Renal cortical epithelial cell (primary cell): ENCODE results near the gene HOXA2. TPM values are rescaled to one million over a fixed set of nuclear protein-coding genes. Genes with fewer than 3 reads are reported as not detected.

Experiments
- DNase-seq: peaks from one replicate; pipeline ENCODE4 v3.0.0-alpha.2; 2011; ENCODE audit warnings: low read depth
- total RNA-seq: library from RNA; depleted of rRNA; stranded (reverse); fragments of >200 nt; gene quantifications from 2 replicates; pipeline ENCODE4 v1.2.3, GENCODE V29; 2014

Gene HOXA2
- total RNA-seq, 1 donor from 2014 or later = 1.9 TPM

GRCh38 chr7:27111751-27112277 is 9.3 kb upstream of the HOXA2 start:
- DNase-seq = no peak

GRCh38 chr7:27111042-27111750 is 8.7 kb upstream of the HOXA2 start:
- DNase-seq = peak; percentile 92

- DNase-seq = peak; percentile 91
Observed at GRCh38 chr7:27110186-27111031, 7.9 kb upstream of the HOXA2 start.

- no peak for DNase-seq
Observed at GRCh38 chr7:27109466-27110185, 7.1 kb upstream of the HOXA2 start.

- DNase-seq = peak; percentile 73
Observed at GRCh38 chr7:27108390-27109127, 6.1 kb upstream of the HOXA2 start.

- DNase-seq = no peak
Observed at GRCh38 chr7:27107391-27108381, 5.2 kb upstream of the HOXA2 start.

GRCh38 chr7:27106901-27107240 is 4.4 kb upstream of the HOXA2 start:
- no peak for DNase-seq

- DNase-seq = no peak
Observed at GRCh38 chr7:27106181-27106900, 3.9 kb upstream of the HOXA2 start.

- no peak for DNase-seq
Observed at GRCh38 chr7:27105301-27106031, 3.0 kb upstream of the HOXA2 start.

GRCh38 chr7:27104341-27105058 is 2.0 kb upstream of the HOXA2 start:
- no peak for DNase-seq

- no peak for DNase-seq
Observed at GRCh38 chr7:27103489-27104226, 1.2 kb upstream of the HOXA2 start.

GRCh38 chr7:27101957-27102580 is 414 bp downstream of the HOXA2 start:
- DNase-seq = no peak

- DNase-seq = no peak
Observed at GRCh38 chr7:27101171-27101956, 1.1 kb downstream of the HOXA2 start.

- DNase-seq = no peak
Observed at GRCh38 chr7:27100694-27101170, 1.8 kb downstream of the HOXA2 start.

GRCh38 chr7:27099453-27100370 is 2.8 kb downstream of the HOXA2 start:
- no peak for DNase-seq
